Measurements from ENCODE around the gene EIF4E2. TPM values are rescaled to one million over a fixed set of nuclear protein-coding genes. Genes with fewer than 3 reads are reported as not detected.
A peak's percentile ranks its signal among the peaks of the same experiment; 100 is the strongest.
"Not testable (repeated sequence)": the region's sequence is repeated elsewhere in the genome, so short reads cannot be mapped to it uniquely, and the experiment has no call there.

Gene EIF4E2
- polyA plus RNA-seq, 1 experiment = 23.1 TPM

- Histone ChIP-seq H3K27me3 (ENCODE audit: control insufficient read depth, insufficient read depth, low read length) (no peaks in the 10 kb centered on the region), H3K4me3 (ENCODE audit: low read depth, low read length) (no peak overlapping the region), H3K36me3 (ENCODE audit: control insufficient read depth, insufficient read depth, low read length) (peaks cover 16% of the 10 kb centered on the region)
- TF ChIP-seq, protein P1, sequence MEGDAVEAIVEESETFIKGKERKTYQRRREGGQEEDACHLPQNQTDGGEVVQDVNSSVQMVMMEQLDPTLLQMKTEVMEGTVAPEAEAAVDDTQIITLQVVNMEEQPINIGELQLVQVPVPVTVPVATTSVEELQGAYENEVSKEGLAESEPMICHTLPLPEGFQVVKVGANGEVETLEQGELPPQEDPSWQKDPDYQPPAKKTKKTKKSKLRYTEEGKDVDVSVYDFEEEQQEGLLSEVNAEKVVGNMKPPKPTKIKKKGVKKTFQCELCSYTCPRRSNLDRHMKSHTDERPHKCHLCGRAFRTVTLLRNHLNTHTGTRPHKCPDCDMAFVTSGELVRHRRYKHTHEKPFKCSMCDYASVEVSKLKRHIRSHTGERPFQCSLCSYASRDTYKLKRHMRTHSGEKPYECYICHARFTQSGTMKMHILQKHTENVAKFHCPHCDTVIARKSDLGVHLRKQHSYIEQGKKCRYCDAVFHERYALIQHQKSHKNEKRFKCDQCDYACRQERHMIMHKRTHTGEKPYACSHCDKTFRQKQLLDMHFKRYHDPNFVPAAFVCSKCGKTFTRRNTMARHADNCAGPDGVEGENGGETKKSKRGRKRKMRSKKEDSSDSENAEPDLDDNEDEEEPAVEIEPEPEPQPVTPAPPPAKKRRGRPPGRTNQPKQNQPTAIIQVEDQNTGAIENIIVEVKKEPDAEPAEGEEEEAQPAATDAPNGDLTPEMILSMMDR (IDR thresholded peaks at IDR 0.05; ENCODE audit: insufficient read depth, low read depth, low read length) = no peak
- ChIA-PET POLR2A (no interaction called here), CTCF (no interaction called here)
- no peak for DNase-seq (ENCODE audit: low read depth)
Measured at GRCh38 chr2:232563580-232563979, 13.1 kb downstream of the EIF4E2 start.

DNA sequence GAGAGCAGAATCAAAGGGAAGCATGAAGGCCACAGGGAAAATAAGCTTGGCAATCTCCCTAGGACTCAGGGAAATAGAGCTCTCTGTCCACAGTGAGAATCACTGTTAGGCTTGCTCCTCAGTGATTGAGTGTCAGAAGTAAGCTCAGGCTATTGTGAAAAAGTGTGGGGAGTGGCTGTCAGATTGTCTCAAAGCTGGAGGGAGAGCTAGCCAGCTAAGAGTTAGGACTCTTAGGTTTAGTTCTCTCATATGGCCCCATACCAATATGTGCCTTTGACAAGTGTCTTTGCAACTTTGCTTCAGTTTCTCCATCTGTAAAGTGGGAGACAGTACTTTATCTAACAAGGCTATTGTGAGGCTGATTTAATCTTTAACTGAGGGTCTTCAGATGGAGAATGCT is 17.2 kb downstream of the EIF4E2 start:
- CTCF ChIA-PET = interaction anchor here (0.8 kb wide), 1 partner anchor 12 kb away, joined by 3 read pairs; no protein-coding TSS in a partner anchor
- POLR2A ChIA-PET = no interaction called here
- Histone ChIP-seq H3K27me3 (ENCODE audit: control insufficient read depth, insufficient read depth, low read length) (no peaks in the 10 kb centered on the region), H3K36me3 (ENCODE audit: control insufficient read depth, insufficient read depth, low read length) (peaks cover 25% of the 10 kb centered on the region), H3K4me3 (ENCODE audit: low read depth, low read length) (no peak overlapping the region)
- no peak for DNase-seq (ENCODE audit: low read depth)
- TF ChIP-seq, protein P1 (IDR thresholded peaks at IDR 0.05; ENCODE audit: insufficient read depth, low read depth, low read length) = no peak

GRCh38 chr2:232568161-232568560 is 17.7 kb downstream of the EIF4E2 start:
- peak; percentile 80 for DNase-seq (ENCODE audit: low read depth)
- H3K27me3 ChIP-seq (ENCODE audit: control insufficient read depth, insufficient read depth, low read length) = no peaks in the 10 kb centered on the region
- ChIA-PET POLR2A (no interaction called here), CTCF (no interaction called here)
- peaks cover 25% of the 10 kb centered on the region for H3K36me3 ChIP-seq (ENCODE audit: control insufficient read depth, insufficient read depth, low read length)
- no peak overlapping the region for H3K4me3 ChIP-seq (ENCODE audit: low read depth, low read length)
- TF ChIP-seq, protein P1 (IDR thresholded peaks at IDR 0.05; ENCODE audit: insufficient read depth, low read depth, low read length) = no peak

GRCh38 chr2:232569541-232569940 is 19.1 kb downstream of the EIF4E2 start:
- ChIA-PET POLR2A (no interaction called here), CTCF (interaction anchor here (0.5 kb wide), 1 partner anchor 501 kb away, joined by 3 read pairs; no protein-coding TSS in a partner anchor)
- no peak for DNase-seq (ENCODE audit: low read depth)
- Histone ChIP-seq H3K27me3 (ENCODE audit: control insufficient read depth, insufficient read depth, low read length) (no peaks in the 10 kb centered on the region), H3K36me3 (ENCODE audit: control insufficient read depth, insufficient read depth, low read length) (peaks cover 22% of the 10 kb centered on the region), H3K4me3 (ENCODE audit: low read depth, low read length) (no peak overlapping the region)
- TF ChIP-seq, protein P1 (IDR thresholded peaks at IDR 0.05; ENCODE audit: insufficient read depth, low read depth, low read length) = no peak

- CTCF ChIA-PET; DNase-seq (ENCODE audit: low read depth); POLR2A ChIA-PET; H3K4me3 ChIP-seq (ENCODE audit: low read depth, low read length); H3K27me3 ChIP-seq (ENCODE audit: control insufficient read depth, insufficient read depth, low read length): not testable (repeated sequence)
- H3K36me3 ChIP-seq (ENCODE audit: control insufficient read depth, insufficient read depth, low read length) = peaks cover 19% of the 10 kb centered on the region
Measured at GRCh38 chr2:232570481-232570880, 20.0 kb downstream of the EIF4E2 start.

GRCh38 chr2:232571026-232571474 is 20.6 kb downstream of the EIF4E2 start:
- H3K36me3 ChIP-seq (ENCODE audit: control insufficient read depth, insufficient read depth, low read length) = peaks cover 18% of the 10 kb centered on the region
- no peaks in the 10 kb centered on the region for H3K27me3 ChIP-seq (ENCODE audit: control insufficient read depth, insufficient read depth, low read length)
- no peak overlapping the region for H3K4me3 ChIP-seq (ENCODE audit: low read depth, low read length)
- no peak for DNase-seq (ENCODE audit: low read depth)
- ChIA-PET POLR2A (no interaction called here), CTCF (no interaction called here)
- TF ChIP-seq, protein P1 (IDR thresholded peaks at IDR 0.05; ENCODE audit: insufficient read depth, low read depth, low read length) = no peak

Measured in BJ (cell line).